Neuronal stem cell (in vitro differentiated cells): ENCODE data around the gene UFD1.
A peak's percentile ranks its signal among the peaks of the same experiment; 100 is the strongest.

Experiments used
- DNase-seq: peaks from one replicate; pipeline ENCODE4 v3.0.0-alpha.2; 2013; ENCODE audit warnings: low spot score
- H2AFZ ChIP-seq: one replicate; pipeline ENCODE4 v1.6.1; 2013; ENCODE audit warnings: mild to moderate bottlenecking, low read length, inconsistent platforms
- H2AK5ac ChIP-seq: 2 replicates; pipeline ENCODE4 v1.6.1; 2013; ENCODE audit warnings: low read depth, mild to moderate bottlenecking, inconsistent platforms, low read length, moderate library complexity, mixed read lengths
- H2BK120ac ChIP-seq: 2 replicates; pipeline ENCODE4 v1.6.1; 2013; ENCODE audit warnings: low read depth, mild to moderate bottlenecking, inconsistent platforms, low read length, moderate library complexity, mixed read lengths
- H2BK12ac ChIP-seq: one replicate; pipeline ENCODE4 v1.6.1; 2013; ENCODE audit warnings: low read length, inconsistent platforms
- H2BK15ac ChIP-seq: 2 replicates; pipeline ENCODE4 v1.6.1; 2013; ENCODE audit warnings: mild to moderate bottlenecking, low read length, inconsistent platforms, mixed read lengths
- H2BK5ac ChIP-seq: one replicate; pipeline ENCODE4 v1.6.1; 2013; ENCODE audit warnings: inconsistent platforms, mild to moderate bottlenecking, low read length, moderate library complexity
- H3K14ac ChIP-seq: one replicate; pipeline ENCODE4 v1.6.1; 2013; ENCODE audit warnings: low read length, inconsistent platforms
- H3K18ac ChIP-seq: 2 replicates; pipeline ENCODE4 v1.6.1; 2013; ENCODE audit warnings: low read length, inconsistent platforms
- H3K23ac ChIP-seq: 2 replicates; pipeline ENCODE4 v1.6.1; 2013; ENCODE audit warnings: low read depth, mild to moderate bottlenecking, mixed read lengths, low read length, inconsistent platforms; ENCODE audit not compliant: poor library complexity
- H3K27ac ChIP-seq: replicated peaks from 3 replicates; pipeline ENCODE4 v1.5.1; 2013; ENCODE audit warnings: low read length, inconsistent platforms
- H3K27me3 ChIP-seq, 3 experiments: 2 replicates each; pipeline ENCODE4 v1.6.1; 2013; ENCODE audit warnings: low read length in 3 of 3, mild to moderate bottlenecking in 2 of 3, inconsistent platforms in 1 of 3, low read depth in 1 of 3, mixed read lengths in 1 of 3, moderate library complexity in 1 of 3; ENCODE audit not compliant: control insufficient read depth in 3 of 3, insufficient read depth in 3 of 3
- H3K36me3 ChIP-seq, 2 donors: replicated peaks in 1 of 2; 2 replicates each; pipeline ENCODE4 v1.6.1; 2013; ENCODE audit warnings: low read length in 2 of 2; ENCODE audit not compliant: control insufficient read depth in 2 of 2, insufficient read depth in 2 of 2
- H3K4ac ChIP-seq: 2 replicates; pipeline ENCODE4 v1.6.1; 2013; ENCODE audit warnings: inconsistent platforms, mild to moderate bottlenecking, low read length, moderate library complexity
- H3K4me1 ChIP-seq, 2 donors: 1 replicate in 1 of 2; 2 replicates in 1 of 2; pipeline ENCODE4 v1.6.1; 2013; ENCODE audit warnings: low read length in 2 of 2, low read depth in 1 of 2; ENCODE audit not compliant: control insufficient read depth in 2 of 2, insufficient read depth in 1 of 2
- H3K4me2 ChIP-seq: one replicate; pipeline ENCODE4 v1.6.1; 2013; ENCODE audit warnings: mild to moderate bottlenecking, low read length, inconsistent platforms; ENCODE audit not compliant: insufficient read depth, poor library complexity, severe bottlenecking
- H3K4me3 ChIP-seq, 2 donors: 2 replicates each; pipeline ENCODE4 v1.5.1; 2013; ENCODE audit warnings: low read length in 2 of 2, mild to moderate bottlenecking in 2 of 2, inconsistent platforms in 1 of 2, moderate library complexity in 1 of 2
- H3K79me1 ChIP-seq: one replicate; pipeline ENCODE4 v1.6.1; 2013; ENCODE audit warnings: low read depth, mild to moderate bottlenecking, inconsistent platforms, low read length, moderate library complexity
- H3K9ac ChIP-seq: one replicate; pipeline ENCODE4 v1.6.1; 2013; ENCODE audit warnings: mild to moderate bottlenecking, low read depth, low read length, inconsistent platforms; ENCODE audit not compliant: poor library complexity
- H3K9me3 ChIP-seq, 2 donors: replicated peaks in 1 of 2; 2 replicates each; pipeline versions ENCODE3 to v1.6.1; 2013; ENCODE audit warnings: low read length in 2 of 2, mild to moderate bottlenecking in 2 of 2, inconsistent platforms in 1 of 2, low read depth in 1 of 2, mixed read lengths in 1 of 2, moderate library complexity in 1 of 2; ENCODE audit not compliant: control insufficient read depth in 2 of 2, insufficient read depth in 1 of 2
- H4K8ac ChIP-seq: one replicate; pipeline ENCODE4 v1.6.1; 2013; ENCODE audit warnings: low read depth, mild to moderate bottlenecking, inconsistent platforms, low read length, moderate library complexity
- H4K91ac ChIP-seq: one replicate; pipeline ENCODE4 v1.6.1; 2013; ENCODE audit warnings: low read length, low read depth, mild to moderate bottlenecking, inconsistent platforms; ENCODE audit not compliant: poor library complexity
- WGBS, 2 donors: extraction: QIAGEN DNeasy Blood & Tissue Kit; methylation state at CpG; one replicate each; pipeline ENCODE4 v1.1.7; 2013; ENCODE audit warnings: missing lambda C conversion rate in 2 of 2, mixed read lengths in 1 of 2; ENCODE audit not compliant: insufficient read length in 2 of 2, insufficient replicate concordance in 1 of 2; ENCODE audit errors: extremely low coverage in 2 of 2; 5-methylcytosine and 5-hydroxymethylcytosine counted together

UFD1 gene

GRCh38 chr22:19443544-19444211 is 35.3 kb downstream of the UFD1 start:
- Histone ChIP-seq H3K27me3 (no peaks in the 10 kb centered on the region), H3K9ac (no peak overlapping the region), H3K4me1 (peaks cover 4 to 9% of the 10 kb centered on the region in 2 donors), H3K4me2 (no peak overlapping the region), H2BK12ac (no peak overlapping the region), H3K4me3 (peak overlapping the region in 1 of 2 donors; percentile 16), H4K8ac (no peak overlapping the region), H3K14ac (no peak overlapping the region), H2AFZ (no peak overlapping the region), H3K9me3 (no peaks in the 10 kb centered on the region), H3K18ac (no peak overlapping the region), H3K79me1 (peaks cover 14% of the 10 kb centered on the region), H3K27ac (no peak overlapping the region), H2BK120ac (no peak overlapping the region), H2AK5ac (no peak overlapping the region), H3K23ac (peak overlapping the region; percentile 29), H3K4ac (no peak overlapping the region), H3K36me3 (peaks cover 21 to 67% of the 10 kb centered on the region in 2 donors), H2BK5ac (no peak overlapping the region), H2BK15ac (no peak overlapping the region), H4K91ac (no peak overlapping the region)
- DNase-seq: no peak
- WGBS, 2 donors: no CpG with 5 or more reads among the region's 7 CpGs

GRCh38 chr22:19442166-19442565 is 36.8 kb downstream of the UFD1 start:
- H3K27ac ChIP-seq: no peak overlapping the region
- H3K27me3 ChIP-seq: no peaks in the 10 kb centered on the region
- H4K8ac ChIP-seq: no peak overlapping the region
- no peak overlapping the region for H2BK12ac ChIP-seq
- H2BK5ac ChIP-seq: no peak overlapping the region
- no peak overlapping the region for H3K4ac ChIP-seq
- no peak overlapping the region for H3K23ac ChIP-seq
- WGBS, 2 donors: no CpG with 5 or more reads among the region's 2 CpGs
- no peak for DNase-seq
- H3K4me2 ChIP-seq: no peak overlapping the region
- peaks cover 14% of the 10 kb centered on the region for H3K79me1 ChIP-seq
- H2BK15ac ChIP-seq: no peak overlapping the region
- no peak overlapping the region for H3K9ac ChIP-seq
- H3K9me3 ChIP-seq: no peaks in the 10 kb centered on the region
- H3K36me3 ChIP-seq: peaks cover 21 to 77% of the 10 kb centered on the region in 2 donors
- no peak overlapping the region for H2BK120ac ChIP-seq
- no peak overlapping the region for H4K91ac ChIP-seq
- no peak overlapping the region for H3K14ac ChIP-seq
- no peak overlapping the region for H3K4me3 ChIP-seq
- H2AK5ac ChIP-seq: no peak overlapping the region
- H2AFZ ChIP-seq: no peak overlapping the region
- peaks cover 3 to 4% of the 10 kb centered on the region in 2 donors for H3K4me1 ChIP-seq
- H3K18ac ChIP-seq: no peak overlapping the region

GRCh38 chr22:19440411-19441195 is 38.4 kb downstream of the UFD1 start:
- WGBS, 2 donors: no CpG with 5 or more reads among the region's 8 CpGs
- no peak overlapping the region for H2BK12ac ChIP-seq
- no peak overlapping the region for H3K14ac ChIP-seq
- no peak overlapping the region for H2AFZ ChIP-seq
- no peak overlapping the region for H4K91ac ChIP-seq
- no peaks in the 10 kb centered on the region for H3K4me1 ChIP-seq
- H2AK5ac ChIP-seq: no peak overlapping the region
- no peak overlapping the region for H3K9ac ChIP-seq
- H3K27me3 ChIP-seq: no peaks in the 10 kb centered on the region
- H3K18ac ChIP-seq: no peak overlapping the region
- H3K27ac ChIP-seq: no peak overlapping the region
- H3K4ac ChIP-seq: no peak overlapping the region
- H3K4me2 ChIP-seq: no peak overlapping the region
- H3K23ac ChIP-seq: no peak overlapping the region
- H4K8ac ChIP-seq: no peak overlapping the region
- H2BK15ac ChIP-seq: no peak overlapping the region
- no peak for DNase-seq
- H3K9me3 ChIP-seq: no peaks in the 10 kb centered on the region
- peaks cover 27 to 82% of the 10 kb centered on the region in 2 donors for H3K36me3 ChIP-seq
- no peak overlapping the region for H2BK5ac ChIP-seq
- no peak overlapping the region for H3K4me3 ChIP-seq
- no peak overlapping the region for H2BK120ac ChIP-seq
- H3K79me1 ChIP-seq: peaks cover 11% of the 10 kb centered on the region

- Histone ChIP-seq H4K91ac (no peak overlapping the region), H3K79me1 (peaks cover 3% of the 10 kb centered on the region), H2BK120ac (no peak overlapping the region), H3K27ac (no peak overlapping the region), H2AFZ (no peak overlapping the region), H2BK5ac (no peak overlapping the region), H3K23ac (no peak overlapping the region), H3K4me3 (no peak overlapping the region), H3K36me3 (peaks cover 22 to 73% of the 10 kb centered on the region in 2 donors), H2BK12ac (no peak overlapping the region), H3K9me3 (no peaks in the 10 kb centered on the region), H3K4me1 (peaks cover 0 to 4% of the 10 kb centered on the region in 2 donors), H2AK5ac (no peak overlapping the region), H2BK15ac (no peak overlapping the region), H3K14ac (no peak overlapping the region), H3K27me3 (no peaks in the 10 kb centered on the region), H3K9ac (no peak overlapping the region), H3K4ac (no peak overlapping the region), H4K8ac (no peak overlapping the region), H3K18ac (no peak overlapping the region), H3K4me2 (no peak overlapping the region)
- no CpG with 5 or more reads among the region's 7 CpGs for WGBS, 2 donors
- DNase-seq: no peak
Observed at GRCh38 chr22:19438298-19438697, 40.7 kb downstream of the UFD1 start.
